ENCODE results near the gene GPR15.
A peak's percentile ranks its signal among the peaks of the same experiment; 100 is the strongest.

GPR15 gene

DNA sequence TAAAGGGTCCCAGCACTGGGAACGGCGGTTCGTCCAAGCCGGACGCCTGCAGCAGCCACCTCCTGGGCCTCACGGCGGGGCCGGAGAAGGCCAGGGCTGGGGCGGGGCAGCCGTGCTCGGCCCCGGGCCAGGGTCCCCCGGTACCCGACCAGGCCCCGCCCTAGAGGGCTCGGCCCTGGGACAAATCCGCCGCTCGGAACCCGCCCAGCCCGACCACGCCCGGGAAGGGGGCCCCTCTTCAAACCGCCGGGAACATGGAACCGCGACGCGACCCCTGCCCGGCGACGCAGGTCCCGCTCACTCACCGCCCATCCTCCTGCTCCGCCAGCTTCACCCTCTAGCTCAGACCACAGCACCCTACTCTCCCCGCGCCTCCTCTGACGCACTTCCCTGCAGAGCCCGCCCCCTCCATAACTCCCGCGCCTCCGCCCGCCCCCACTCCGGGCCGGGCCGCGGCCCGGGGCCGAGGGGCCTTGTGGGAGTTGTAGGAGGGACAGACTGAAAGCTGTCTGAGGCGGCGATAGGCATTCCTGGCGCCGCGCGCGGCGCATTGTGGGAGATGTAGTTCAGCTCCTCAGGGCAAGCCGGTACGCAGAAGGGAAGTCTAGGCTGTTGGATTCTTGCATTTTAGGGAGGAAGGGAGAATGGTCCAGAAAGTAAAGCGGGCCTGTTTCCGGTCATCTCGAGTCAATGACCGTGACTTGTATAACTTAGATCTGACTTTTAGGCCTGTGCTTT is 9.1 kb upstream of the GPR15 start, which contains the start of gene CLDND1:
TSS of gene CLDND1 (minus strand) at position 359 of the 738 bp plus-strand sequence. CDS start 1,478 bp downstream, outside the sequence.
- peaks cover 33% of the 10 kb centered on the region for H3K36me3 Mint-ChIP-seq (ENCODE audit: low read depth)
- peak within 1 kb of the TSS; percentile 85 to 98 (median 91) for H3K4me3 Mint-ChIP-seq
- no peaks in the 10 kb centered on the region for H3K9me3 Mint-ChIP-seq
- H3K27me3 Mint-ChIP-seq (ENCODE audit: low read depth), result no peaks in the 10 kb centered on the region
- peaks cover 21% of the 10 kb centered on the region for H3K4me1 Mint-ChIP-seq
- TF ChIP-seq, protein P1, sequence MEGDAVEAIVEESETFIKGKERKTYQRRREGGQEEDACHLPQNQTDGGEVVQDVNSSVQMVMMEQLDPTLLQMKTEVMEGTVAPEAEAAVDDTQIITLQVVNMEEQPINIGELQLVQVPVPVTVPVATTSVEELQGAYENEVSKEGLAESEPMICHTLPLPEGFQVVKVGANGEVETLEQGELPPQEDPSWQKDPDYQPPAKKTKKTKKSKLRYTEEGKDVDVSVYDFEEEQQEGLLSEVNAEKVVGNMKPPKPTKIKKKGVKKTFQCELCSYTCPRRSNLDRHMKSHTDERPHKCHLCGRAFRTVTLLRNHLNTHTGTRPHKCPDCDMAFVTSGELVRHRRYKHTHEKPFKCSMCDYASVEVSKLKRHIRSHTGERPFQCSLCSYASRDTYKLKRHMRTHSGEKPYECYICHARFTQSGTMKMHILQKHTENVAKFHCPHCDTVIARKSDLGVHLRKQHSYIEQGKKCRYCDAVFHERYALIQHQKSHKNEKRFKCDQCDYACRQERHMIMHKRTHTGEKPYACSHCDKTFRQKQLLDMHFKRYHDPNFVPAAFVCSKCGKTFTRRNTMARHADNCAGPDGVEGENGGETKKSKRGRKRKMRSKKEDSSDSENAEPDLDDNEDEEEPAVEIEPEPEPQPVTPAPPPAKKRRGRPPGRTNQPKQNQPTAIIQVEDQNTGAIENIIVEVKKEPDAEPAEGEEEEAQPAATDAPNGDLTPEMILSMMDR (IDR thresholded peaks at IDR 0.05; ENCODE audit: unreplicated experiment in 3 of 3), result no peak
- H3K27ac Mint-ChIP-seq, result peak within 1 kb of the TSS; percentile 65 to 99 (median 84)

DNA sequence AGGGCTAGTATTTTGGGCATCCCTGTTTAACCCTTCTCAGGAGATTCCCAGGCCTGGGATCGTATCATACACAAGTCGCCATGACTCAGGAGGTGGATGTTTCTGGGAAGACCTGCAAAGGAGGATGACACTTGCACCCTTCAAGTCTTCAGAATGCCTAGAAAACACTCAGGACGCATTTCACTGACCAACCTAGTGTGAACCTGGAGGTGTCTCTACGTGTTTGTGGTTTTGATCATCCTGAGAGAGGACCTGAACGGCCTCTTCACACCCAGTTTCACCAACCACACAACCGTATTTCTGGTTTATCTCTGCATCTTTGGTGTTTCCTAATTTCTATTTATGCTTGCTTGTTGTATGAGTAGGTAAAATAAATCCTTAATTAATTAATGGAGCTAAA is 6.3 kb upstream of the GPR15 start:
- no peaks in the 10 kb centered on the region for H3K9me3 Mint-ChIP-seq
- TF ChIP-seq, protein P1 (IDR thresholded peaks at IDR 0.05; ENCODE audit: unreplicated experiment in 3 of 3), result no peak
- H3K27ac Mint-ChIP-seq, result no peak overlapping the region
- H3K4me3 Mint-ChIP-seq, result no peak overlapping the region
- H3K27me3 Mint-ChIP-seq (ENCODE audit: low read depth), result no peaks in the 10 kb centered on the region
- peaks cover 11% of the 10 kb centered on the region for H3K36me3 Mint-ChIP-seq (ENCODE audit: low read depth)
- H3K4me1 Mint-ChIP-seq, result peaks cover 21% of the 10 kb centered on the region

DNA sequence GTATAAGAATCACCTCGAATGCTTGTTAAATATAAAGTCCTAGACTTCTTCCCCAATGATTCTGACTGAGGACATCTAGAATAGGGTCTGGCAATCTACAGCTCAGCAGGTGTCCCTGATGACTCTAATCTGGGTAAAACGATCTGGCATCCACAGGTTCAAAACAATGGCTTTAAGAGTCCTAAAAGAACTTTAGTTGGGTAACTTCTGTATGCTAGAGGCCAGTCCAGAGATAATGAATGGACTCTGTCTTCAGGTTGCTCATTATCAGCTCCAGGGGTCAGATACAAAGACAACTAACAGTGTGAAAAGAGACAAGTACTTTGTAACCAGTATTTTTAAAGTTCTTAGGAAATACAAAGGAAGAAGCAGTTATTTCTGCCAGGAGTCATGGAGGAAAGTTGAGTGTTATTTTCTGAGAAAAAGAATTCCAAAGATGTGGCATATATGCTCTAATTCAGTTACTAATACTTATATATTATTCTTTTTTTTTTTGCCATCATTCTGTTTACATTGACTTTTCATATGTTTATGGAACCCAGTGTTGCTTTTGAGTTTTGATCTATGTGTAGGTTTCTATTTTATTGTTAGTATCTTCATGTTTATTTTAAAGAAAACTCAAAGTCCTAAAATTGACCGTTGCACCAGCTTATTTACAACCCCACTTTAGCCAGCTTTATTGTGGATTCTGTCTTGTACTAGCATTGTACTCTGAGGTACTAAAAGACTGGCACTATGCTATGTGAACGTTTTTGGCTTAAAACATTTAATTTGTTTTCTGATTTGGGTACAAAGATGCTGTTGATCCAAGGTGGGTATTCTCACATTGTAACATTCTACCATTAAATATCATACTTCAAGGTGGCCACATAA is 3.1 kb upstream of the GPR15 start:
- H3K27ac Mint-ChIP-seq, result no peak overlapping the region
- no peak overlapping the region for H3K4me3 Mint-ChIP-seq
- TF ChIP-seq, protein P1 (IDR thresholded peaks at IDR 0.05; ENCODE audit: unreplicated experiment in 3 of 3), result no peak
- H3K27me3 Mint-ChIP-seq (ENCODE audit: low read depth), result no peaks in the 10 kb centered on the region
- no peaks in the 10 kb centered on the region for H3K4me1 Mint-ChIP-seq
- no peaks in the 10 kb centered on the region for H3K36me3 Mint-ChIP-seq (ENCODE audit: low read depth)
- no peaks in the 10 kb centered on the region for H3K9me3 Mint-ChIP-seq

DNA sequence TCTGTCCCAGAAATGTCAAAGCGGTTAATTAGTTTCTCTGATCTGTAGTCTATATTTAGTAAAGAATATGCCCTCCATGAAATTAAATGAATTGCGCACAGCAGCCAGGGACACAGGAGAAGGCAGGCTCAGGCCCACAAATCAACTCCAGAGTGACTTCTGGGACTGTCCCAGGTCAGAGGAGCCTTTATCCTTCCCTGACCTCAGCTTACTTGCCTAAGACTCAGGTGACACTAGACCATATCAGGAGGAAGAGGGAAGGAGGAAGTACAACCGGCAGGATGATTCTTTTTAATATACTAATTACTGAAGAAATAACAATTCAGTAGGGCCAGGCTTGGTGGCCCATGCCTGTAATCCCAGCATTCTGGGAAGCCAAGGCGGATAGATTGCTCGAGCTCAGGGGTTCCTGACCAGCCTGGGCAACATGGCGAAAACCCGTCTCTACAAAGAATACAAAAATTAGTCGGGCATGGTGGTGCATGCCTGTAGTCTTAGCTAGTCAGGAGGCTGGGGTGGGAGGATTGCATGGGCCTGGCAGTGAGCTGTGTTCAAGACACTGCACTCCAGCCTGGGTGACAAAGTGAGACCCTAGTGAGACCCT is 1.8 kb upstream of the GPR15 start:
- TF ChIP-seq, protein P1 (IDR thresholded peaks at IDR 0.05; ENCODE audit: unreplicated experiment in 3 of 3), result no peak
- H3K27ac Mint-ChIP-seq, result no peak overlapping the region
- H3K4me1 Mint-ChIP-seq, result no peaks in the 10 kb centered on the region
- no peaks in the 10 kb centered on the region for H3K9me3 Mint-ChIP-seq
- H3K4me3 Mint-ChIP-seq, result no peak overlapping the region
- no peaks in the 10 kb centered on the region for H3K36me3 Mint-ChIP-seq (ENCODE audit: low read depth)
- H3K27me3 Mint-ChIP-seq (ENCODE audit: low read depth), result no peaks in the 10 kb centered on the region

DNA sequence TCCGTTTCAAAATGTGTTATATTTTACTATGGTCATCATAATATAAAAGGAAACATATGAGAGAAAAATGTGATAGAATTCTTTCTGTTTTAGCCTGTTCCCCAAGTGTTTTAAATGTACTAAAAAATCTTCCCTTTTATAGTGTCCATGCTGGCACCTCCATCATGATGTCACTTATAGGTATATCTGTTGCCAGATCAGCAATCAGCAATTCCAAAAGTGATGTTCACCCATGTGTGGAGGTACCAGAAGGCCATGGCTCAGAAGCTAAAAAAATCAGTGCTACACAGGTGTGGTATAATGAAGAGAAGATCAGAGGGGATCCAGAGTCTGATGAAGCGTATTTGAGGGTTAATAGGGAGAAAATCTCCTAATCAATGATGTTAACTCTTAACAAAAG is 1.1 kb upstream of the GPR15 start:
- Mint-ChIP-seq H3K27ac (no peak overlapping the region), H3K9me3 (no peaks in the 10 kb centered on the region), H3K27me3 (ENCODE audit: low read depth) (no peaks in the 10 kb centered on the region), H3K4me1 (no peaks in the 10 kb centered on the region), H3K4me3 (no peak overlapping the region), H3K36me3 (ENCODE audit: low read depth) (no peaks in the 10 kb centered on the region)
- TF ChIP-seq, protein P1 (IDR thresholded peaks at IDR 0.05; ENCODE audit: unreplicated experiment in 3 of 3), result no peak
